HPDE6-E6E7 (cell line): ENCODE results near the gene TMEM138.
"Not testable (repeated sequence)": the region's sequence is repeated elsewhere in the genome, so short reads cannot be mapped to it uniquely, and the experiment has no call there.

Experiments
- DNase-seq: peaks from one replicate; pipeline ENCODE4 v3.0.0; 2011; ENCODE audit warnings: missing footprints; ENCODE audit errors: extremely low spot score

The TMEM138 gene

DNA sequence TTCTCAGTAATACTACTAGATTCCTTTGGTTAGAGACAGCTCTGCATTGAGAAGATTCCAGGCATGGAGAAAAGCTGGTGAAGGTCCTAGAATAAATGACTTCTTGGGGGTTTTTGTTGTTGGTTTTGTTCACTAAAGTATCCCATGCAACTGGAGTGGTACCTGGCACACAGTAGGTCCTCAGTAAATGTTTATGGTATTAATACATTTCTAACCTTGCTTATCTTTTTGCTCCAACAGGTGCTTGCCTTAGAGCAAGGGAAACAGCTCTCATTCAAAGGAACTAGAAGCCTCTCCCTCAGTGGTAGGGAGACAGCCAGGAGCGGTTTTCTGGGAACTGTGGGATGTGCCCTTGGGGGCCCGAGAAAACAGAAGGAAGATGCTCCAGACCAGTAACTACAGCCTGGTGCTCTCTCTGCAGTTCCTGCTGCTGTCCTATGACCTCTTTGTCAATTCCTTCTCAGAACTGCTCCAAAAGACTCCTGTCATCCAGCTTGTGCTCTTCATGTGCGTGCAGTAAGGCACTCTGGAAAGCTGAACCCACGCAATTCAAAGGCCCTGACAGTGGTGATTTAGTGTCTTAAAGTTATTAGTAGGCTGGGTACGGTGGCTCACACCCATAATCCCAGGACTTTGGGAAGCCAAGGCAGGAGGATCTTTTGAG, 2.0 kb downstream of the TMEM138 start:
- DNase-seq: no peak

DNA sequence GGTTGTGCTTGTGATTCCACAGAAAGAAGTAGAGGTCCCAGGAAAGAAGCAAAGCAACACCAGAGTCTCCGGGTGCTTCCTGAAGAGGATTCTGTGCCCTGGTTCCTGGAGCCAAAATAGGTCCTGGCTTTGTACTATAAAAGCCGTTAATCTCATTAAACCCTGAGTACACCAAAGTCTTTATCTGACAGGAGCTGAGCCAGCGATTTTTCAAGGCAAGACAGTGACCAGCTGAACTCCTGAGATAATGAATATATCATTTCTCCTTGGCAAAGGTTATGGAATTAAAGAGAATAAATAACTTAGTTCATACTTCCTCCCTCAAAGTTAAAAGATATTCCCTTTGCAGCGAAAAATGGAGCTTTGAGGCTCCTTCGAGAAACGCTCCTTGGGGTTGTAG, 5.2 kb downstream of the TMEM138 start:
- no peak for DNase-seq

DNA sequence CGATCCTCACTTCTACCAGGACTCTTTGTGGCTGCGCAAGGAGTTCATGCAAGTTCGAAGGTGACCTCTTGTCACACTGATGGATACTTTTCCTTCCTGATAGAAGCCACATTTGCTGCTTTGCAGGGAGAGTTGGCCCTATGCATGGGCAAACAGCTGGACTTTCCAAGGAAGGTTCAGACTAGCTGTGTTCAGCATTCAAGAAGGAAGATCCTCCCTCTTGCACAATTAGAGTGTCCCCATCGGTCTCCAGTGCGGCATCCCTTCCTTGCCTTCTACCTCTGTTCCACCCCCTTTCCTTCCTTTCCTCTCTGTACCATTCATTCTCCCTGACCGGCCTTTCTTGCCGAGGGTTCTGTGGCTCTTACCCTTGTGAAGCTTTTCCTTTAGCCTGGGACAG, 6.5 kb downstream of the TMEM138 start:
- DNase-seq: no peak

DNA sequence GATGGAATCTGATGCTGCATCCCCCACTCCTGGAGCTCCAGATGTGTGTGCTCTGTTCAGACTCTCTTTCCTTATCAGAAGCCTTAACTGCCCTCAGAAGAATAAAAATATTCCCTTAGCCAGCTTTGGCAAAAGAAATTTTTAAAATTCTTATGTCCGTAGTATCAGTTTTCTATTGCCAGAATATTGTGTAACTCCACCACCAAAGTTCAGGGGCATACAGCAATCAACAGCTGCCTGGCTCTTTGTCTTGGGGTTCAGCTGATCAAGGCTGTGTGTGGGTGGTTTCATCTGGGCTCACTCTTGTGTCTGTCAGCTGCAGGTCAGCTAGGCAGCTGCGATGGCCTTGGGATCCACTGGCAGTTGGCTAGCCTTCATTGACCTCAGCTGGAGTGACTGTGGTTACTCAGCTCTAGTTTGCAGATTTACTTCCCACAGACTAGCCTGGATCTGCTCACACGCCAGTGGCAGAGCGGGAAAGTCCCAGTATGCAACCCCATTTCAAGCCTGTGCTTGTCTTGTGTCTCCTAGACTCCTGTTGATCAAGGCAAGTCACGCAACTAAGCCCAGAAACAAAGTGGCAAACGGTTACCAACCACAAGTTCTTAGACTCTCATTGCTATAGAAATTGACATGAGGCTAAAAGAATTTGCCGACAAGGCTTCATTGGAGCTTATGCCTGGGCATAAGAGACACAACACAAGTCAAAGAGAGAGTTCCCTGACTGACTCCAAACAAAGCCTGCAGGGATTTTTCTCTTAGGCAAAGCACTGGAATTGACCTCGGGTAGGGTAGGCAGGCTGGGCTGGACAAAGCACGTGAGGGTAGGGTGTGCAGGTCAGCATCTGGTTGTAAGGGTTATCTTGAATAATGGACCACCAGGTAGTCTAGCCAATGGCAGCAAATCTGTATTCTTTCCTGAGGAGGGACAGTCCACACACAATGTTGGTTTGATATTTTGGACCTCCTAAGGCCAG, 7.5 kb downstream of the TMEM138 start:
- DNase-seq: peak; percentile 92

- DNase-seq: no peak
Observed at GRCh38 chr11:61370349-61371005, 8.3 kb downstream of the TMEM138 start.

DNA sequence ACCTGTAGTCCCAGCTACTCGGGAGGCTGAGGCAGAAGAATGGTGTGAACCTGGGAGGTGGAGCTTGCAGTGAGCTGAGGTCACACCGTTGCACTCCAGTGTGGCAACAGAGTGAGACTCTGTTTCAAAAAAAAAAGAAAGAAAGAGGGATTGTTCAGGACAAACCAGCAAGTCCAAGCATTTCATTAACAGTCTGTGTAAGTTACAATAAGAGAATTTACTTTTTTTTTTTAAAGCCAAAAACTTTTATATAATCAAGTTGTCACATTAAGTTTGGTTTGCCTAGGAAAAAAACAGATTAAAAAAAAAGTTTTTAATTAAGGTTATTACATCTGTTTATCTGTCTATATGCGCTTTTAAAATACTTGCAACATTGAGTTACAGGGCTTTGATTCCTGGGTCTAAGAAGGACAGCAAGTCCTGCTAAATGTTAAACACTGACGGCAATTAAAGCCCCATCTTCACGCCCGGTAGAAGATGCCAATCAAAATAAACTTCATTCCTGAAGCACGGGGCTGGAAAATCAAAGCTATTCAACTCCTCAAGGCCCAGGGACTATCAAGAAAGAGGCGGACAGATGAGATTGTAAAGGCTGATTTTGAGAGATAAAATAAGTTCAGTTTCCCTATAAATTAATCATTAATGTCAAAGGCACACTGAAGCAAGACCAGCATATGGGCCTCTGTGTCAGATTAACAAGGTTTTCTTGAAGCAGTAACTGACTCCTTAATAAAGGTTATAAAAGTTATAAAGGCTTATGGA, 10.7 kb downstream of the TMEM138 start:
- DNase-seq: no peak

- DNase-seq: no peak
Observed at GRCh38 chr11:61375761-61376108, 13.6 kb downstream of the TMEM138 start.

DNA sequence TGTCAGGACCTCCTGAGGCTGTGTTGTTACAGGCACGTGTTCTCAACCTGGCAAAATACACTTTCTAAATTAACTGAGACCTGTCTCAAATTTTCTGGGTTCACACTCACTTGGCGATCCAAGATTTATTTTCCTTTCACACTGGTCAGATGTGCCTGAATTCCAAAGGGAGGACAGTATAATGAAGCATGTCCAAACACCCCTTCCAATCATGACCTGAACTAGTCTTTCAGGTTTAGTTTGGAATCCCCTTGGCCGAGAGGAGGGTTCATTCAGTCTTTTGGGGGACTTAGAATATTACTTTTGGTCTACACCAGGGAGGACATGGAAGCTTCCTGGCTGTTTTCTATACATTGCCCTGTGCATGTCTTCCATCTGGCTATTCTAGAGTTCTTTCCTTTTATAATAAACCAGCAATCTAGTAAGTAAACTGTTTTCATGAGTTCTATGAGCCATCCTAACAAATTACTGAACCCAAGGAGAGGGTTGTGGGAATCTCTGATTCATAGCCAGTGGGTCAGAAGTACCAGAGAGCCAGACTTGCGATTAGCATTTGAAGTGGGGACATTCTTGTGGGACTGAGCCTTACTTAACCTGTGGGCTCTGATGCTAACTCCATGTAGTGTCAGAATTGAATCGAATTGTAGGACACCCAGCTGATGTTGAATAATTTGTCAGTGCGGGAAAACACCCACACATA, 15.4 kb downstream of the TMEM138 start:
- DNase-seq: no peak

GRCh38 chr11:61378713-61379313, 16.6 kb downstream of the TMEM138 start:
- DNase-seq: peak; percentile 93

DNA sequence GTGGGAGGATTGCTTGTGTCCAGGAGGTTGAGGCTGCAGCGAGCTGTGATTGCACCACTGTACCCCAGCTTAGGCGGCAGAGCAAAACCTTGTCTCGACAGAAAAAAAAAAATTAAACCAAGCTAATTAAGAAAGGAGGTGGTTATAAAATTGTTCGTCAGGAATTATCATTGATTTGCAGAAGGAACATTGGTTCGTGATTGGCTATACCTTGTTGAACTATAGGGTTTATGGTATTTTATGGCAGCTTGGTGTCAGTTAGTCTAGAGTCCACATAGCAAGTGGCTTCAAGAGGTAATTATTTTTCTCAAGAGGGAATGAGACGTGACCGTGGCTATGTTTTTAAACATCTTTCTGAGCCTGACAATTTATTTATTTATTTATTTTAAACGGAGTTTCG, 18.7 kb downstream of the TMEM138 start:
- DNase-seq: no peak

- DNase-seq: not testable (repeated sequence)
Observed at GRCh38 chr11:61383859-61384258, 21.7 kb downstream of the TMEM138 start.

DNA sequence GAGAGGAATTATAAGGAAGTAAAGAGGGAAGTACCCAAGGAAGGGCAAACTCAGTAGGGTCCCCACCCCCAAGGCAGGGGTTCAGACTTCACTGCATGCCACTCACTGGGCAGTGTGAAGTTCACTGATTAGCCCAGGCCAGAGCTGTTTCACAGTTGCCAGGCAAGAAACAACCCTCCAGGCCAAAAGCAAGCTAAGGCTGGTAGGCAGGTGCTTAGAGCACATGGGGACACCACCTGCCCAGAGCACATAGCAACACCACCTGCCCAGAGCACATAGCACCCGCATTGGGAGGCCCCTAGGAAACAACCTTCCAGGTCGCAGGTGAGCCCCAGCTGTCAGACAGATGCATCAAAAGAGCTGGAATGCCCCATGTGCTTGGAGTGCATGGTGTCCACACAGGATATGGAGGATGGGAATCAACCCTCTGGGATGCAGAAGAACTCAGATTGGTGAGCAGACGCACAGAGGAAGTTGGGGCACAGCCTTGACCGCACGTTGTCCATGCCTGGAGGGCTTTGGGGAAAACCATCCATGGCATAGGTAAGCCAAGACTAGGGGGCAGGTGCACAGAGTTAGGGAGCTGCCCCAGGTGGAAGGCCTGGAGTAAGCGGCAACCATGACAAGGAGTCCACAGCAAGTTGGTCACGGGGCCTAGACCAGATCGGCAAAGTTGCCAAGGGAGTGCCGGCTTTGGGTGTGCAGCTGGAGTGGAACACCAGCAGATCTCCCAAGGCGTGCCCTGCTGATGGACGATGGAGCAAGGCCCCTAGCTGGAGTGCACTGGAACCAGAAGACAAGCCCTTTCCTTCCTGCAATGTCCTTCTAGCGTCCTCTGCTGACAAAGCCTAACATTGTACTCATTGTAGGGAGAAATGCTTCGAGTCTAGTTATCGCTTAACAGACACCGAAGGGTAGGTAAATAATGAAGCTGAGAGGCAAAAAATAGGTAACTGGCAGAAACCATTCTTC, 22.4 kb downstream of the TMEM138 start:
- no peak for DNase-seq

DNA sequence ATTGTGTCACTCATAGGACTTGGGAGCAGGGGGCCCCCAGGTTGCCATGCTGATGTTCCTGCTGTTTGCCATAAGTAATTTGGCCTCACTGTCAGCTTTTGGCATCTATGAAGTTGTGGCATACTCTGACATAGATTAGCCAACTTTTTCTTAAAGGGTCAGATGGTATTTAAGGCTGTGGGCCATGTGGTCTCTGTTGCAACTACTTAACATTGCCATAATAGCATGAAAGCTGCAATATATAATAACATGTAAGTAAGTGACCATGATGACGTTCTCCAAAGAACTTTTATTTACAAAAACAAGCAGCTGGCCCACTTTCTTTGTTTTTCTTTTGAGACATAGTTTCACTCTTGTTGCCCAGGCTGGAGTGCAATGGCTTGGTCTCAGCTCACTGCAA, 28.0 kb downstream of the TMEM138 start:
- no peak for DNase-seq

DNA sequence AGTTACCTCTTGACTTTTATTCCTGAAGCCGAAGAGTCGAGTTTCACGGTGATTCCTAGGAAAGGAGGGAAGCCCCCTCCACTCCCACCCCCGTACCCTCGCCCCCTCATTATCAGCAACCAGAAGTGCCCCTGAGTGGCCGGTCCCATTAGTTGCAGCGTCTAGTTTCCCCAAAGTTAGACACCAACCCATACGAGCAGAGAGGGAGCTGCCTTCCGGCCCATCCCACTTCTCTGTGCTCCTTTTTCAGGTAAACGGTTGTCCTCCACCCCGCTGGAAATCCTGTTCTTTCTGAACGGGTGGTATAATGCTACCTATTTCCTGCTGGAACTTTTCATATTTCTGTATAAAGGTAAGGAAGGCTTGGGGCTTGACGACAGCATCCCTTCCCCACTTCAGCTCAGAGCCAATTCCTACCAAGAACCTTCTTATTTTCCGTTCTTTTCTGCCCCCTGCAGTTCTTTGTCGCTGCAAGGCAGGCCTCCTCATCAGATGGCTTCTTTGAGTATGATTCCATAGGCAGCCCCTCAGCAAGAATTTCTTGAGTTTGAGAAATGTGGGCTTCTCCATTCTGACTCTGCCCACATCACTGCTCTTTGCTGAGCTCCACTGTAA, 30.9 kb downstream of the TMEM138 start:
- DNase-seq: no peak

GRCh38 chr11:61401173-61401572, 39.0 kb downstream of the TMEM138 start:
- no peak for DNase-seq

DNA sequence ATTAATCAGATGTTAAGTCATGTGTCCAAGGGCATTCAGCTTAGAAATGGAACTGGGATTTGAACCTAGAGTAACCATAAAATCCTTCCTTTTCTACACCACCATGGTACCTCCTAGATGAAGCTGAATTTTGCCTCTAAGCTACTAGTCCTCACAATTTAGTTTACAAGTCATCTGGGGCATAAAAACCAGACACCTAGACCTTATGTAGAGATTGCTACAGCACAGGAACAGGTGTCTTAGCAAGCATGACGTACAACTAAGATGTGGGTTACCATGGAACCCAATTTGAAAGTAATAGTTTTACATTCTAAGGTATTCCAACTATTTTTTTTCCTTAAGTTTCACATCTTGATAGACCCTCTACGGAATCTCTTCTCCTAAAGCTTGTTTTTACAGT, 39.4 kb downstream of the TMEM138 start:
- no peak for DNase-seq

DNA sequence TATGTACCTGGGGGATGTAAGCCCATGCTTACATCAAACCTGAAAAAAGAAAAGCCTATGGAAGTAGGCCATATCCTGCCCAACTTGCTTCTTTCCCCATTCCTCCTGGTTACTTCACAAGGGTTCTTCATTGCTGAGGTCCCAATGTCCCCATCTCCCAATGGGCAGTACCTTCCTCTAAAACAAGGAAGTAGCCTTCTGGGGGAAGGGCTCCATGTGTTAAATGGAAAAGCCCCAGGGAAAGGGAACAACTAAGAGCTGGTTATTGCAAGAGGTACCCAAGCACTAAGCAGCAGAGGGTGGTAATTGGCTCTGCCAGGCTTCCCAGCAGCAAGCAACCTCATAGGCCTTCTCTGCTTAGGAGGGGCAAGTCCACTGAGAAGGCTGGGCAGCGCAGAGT, 41.5 kb downstream of the TMEM138 start:
- no peak for DNase-seq

DNA sequence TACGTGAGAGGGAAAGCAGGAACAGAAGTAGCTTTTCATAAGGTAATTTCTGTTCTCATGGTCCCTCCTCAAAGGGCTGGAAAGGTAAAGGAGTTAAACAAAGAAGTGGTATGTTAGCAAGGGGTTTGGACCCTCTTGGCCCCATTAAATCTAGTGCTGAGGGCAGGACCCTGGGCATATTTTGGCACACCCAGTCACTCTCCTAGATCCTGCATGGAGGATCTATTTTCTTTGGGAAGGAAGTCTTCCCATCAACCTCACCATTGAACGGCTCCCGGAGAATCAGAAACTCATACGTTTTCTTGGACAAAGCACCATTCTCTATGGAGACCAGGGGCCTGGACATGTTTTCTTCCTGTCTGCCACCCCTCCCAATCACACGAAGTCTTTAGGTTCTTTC, 41.9 kb downstream of the TMEM138 start:
- no peak for DNase-seq

GRCh38 chr11:61404641-61405040, 42.5 kb downstream of the TMEM138 start:
- DNase-seq: no peak
